ENCODE results near the gene NUP153. TPM values are rescaled to one million over a fixed set of nuclear protein-coding genes. Genes with fewer than 3 reads are reported as not detected.

Gene NUP153
- polyA plus RNA-seq, 2 of the 4 experiments (the other 2 are of a cell fraction) = 26.4 to 47.3 TPM

GRCh38 chr6:17600527-17601385, 106.0 kb downstream of the NUP153 start:
- FAIRE-seq (no peak), DNase-seq (ENCODE audit: low read depth in 1 of 2, low spot score in 1 of 2) (no peak), ATAC-seq (peak; percentile 73)
- 17% methylated on average over 11 of the region's 77 CpGs for WGBS (ENCODE audit: missing lambda C conversion rate)
- H3K4me1 ChIP-seq = peaks cover 21% of the 10 kb centered on the region; the same call in 2 of the 3 replicates
- H3K4me3 ChIP-seq = peak overlapping the region; percentile 99
- H3K4me2 ChIP-seq = peak overlapping the region; percentile 80
- TF ChIP-seq PBX3 (IDR thresholded peaks at IDR 0.05) = no peak
- 0 out of 2 replicates have a peak, but pooled peaks have one; percentile 13 for TF ChIP-seq E2F6 (IDR thresholded peaks at IDR 0.05; ENCODE audit: borderline replicate concordance, low read depth)
- no peak for TF ChIP-seq RAD21 (conservative IDR thresholded peaks at IDR 0.05 in 1 of 2, IDR thresholded peaks at IDR 0.05 in 1 of 2)
- TF ChIP-seq PHF8 (IDR thresholded peaks at IDR 0.05; ENCODE audit: borderline replicate concordance, low read depth) = peak; percentile 39
- H3K27ac ChIP-seq = peak overlapping the region; percentile 69 to 92
- ChIA-PET CTCF (interaction anchor here (0.9 to 1.4 kb wide), 2 partner anchors 11 to 12 kb away, joined by 3 read pairs; no protein-coding TSS in a partner anchor), POLR2A (interaction anchor here (1.0 kb wide), 1 partner anchor 11 kb away, joined by 8 read pairs; no protein-coding TSS in a partner anchor)
- H3K9me3 ChIP-seq = no peaks in the 10 kb centered on the region

GRCh38 chr6:17599877-17600526, 106.7 kb downstream of the NUP153 start, which contains the start of gene FAM8A1:
Gene FAM8A1, plus strand, starts transcription at chr6:17600302. Its CDS starts 108 bp downstream, at chr6:17600410.
- Histone ChIP-seq H3K9me3 (no peaks in the 10 kb centered on the region), H3K4me3 (peak within 1 kb of the TSS; percentile 99), H3K4me2 (peak within 1 kb of the TSS; percentile 80), H3K27ac (peak within 1 kb of the TSS; percentile 69 to 92), H3K4me1 (peaks cover 21% of the 10 kb centered on the region; the same call in 2 of the 3 replicates)
- CTCF ChIA-PET = interaction anchor here (1.4 kb wide), 1 partner anchor 11 kb away, joined by 3 read pairs; no protein-coding TSS in a partner anchor
- POLR2A ChIA-PET = interaction anchor here (0.7 to 1.0 kb wide), 2 partner anchors 11 to 202 kb away, joined by 6 to 8 read pairs; no protein-coding TSS in a partner anchor
- peak; percentile 42; the same call in 1 of the 2 replicates for TF ChIP-seq POLR2A (IDR thresholded peaks at IDR 0.05; ENCODE audit: low read length)
- no peak for TF ChIP-seq HOXB5 (CRISPR knock-in tag; IDR thresholded peaks at IDR 0.05)
- peak; percentile 65 for TF ChIP-seq MAX (IDR thresholded peaks at IDR 0.05)
- no peak for FAIRE-seq
- WGBS (ENCODE audit: missing lambda C conversion rate) = 16% methylated on average over 8 of the region's 42 CpGs
- peak; percentile 71 to 85 for DNase-seq (ENCODE audit: low read depth in 1 of 2, low spot score in 1 of 2)
- ATAC-seq = peak; percentile 91 to 93

- WGBS (ENCODE audit: missing lambda C conversion rate) = 89% methylated on average over 3 of the region's 3 CpGs
- Histone ChIP-seq H3K4me2 (no peak overlapping the region), H3K4me1 (no peaks in the 10 kb centered on the region), H3K4me3 (no peak overlapping the region), H3K9me3 (no peaks in the 10 kb centered on the region), H3K27ac (no peak overlapping the region)
- TF ChIP-seq HOXB5 (CRISPR knock-in tag; IDR thresholded peaks at IDR 0.05) (no peak), CEBPB (IDR thresholded peaks at IDR 0.05) (0 out of 4 replicates have a peak, but pooled peaks of 1 of the 2 experiments have one; percentile 7)
- CTCF ChIA-PET = interaction anchor here (1.8 kb wide), 1 partner anchor 11 kb away, joined by 4 read pairs; no protein-coding TSS in a partner anchor
- DNase-seq (ENCODE audit: low read depth in 1 of 2, low spot score in 1 of 2) (no peak), ATAC-seq (no peak), FAIRE-seq (no peak)
- POLR2A ChIA-PET = no interaction called here
Observed at GRCh38 chr6:17596085-17596484, 110.6 kb downstream of the NUP153 start.

GRCh38 chr6:17593246-17593645, 113.5 kb downstream of the NUP153 start:
- ChIA-PET POLR2A (no interaction called here), CTCF (interaction anchor here (0.7 kb wide), 1 partner anchor 9 kb away, joined by 3 read pairs; no protein-coding TSS in a partner anchor)
- TF ChIP-seq MAX (IDR thresholded peaks at IDR 0.05) = no peak
- no peak for DNase-seq (ENCODE audit: low read depth in 1 of 2, low spot score in 1 of 2)
- ATAC-seq = no peak
- no peak overlapping the region for H3K27ac ChIP-seq
- no peak overlapping the region for H3K4me2 ChIP-seq
- no peaks in the 10 kb centered on the region for H3K9me3 ChIP-seq
- FAIRE-seq = no peak
- H3K4me1 ChIP-seq = 0 out of 3 replicates have a peak, but pooled peaks cover 8% of the 10 kb centered on the region
- H3K4me3 ChIP-seq = no peak overlapping the region

- H3K4me1 ChIP-seq = 0 out of 3 replicates have a peak, but pooled peaks cover 8% of the 10 kb centered on the region
- no peak overlapping the region for H3K4me3 ChIP-seq
- ChIA-PET CTCF (no interaction called here), POLR2A (no interaction called here)
- no peak overlapping the region for H3K27ac ChIP-seq
- H3K9me3 ChIP-seq = no peaks in the 10 kb centered on the region
- no peak for ATAC-seq
- 86% methylated on average over 1 of the region's 1 CpG for WGBS (ENCODE audit: missing lambda C conversion rate)
- no peak for DNase-seq (ENCODE audit: low read depth in 1 of 2, low spot score in 1 of 2)
- H3K4me2 ChIP-seq = no peak overlapping the region
- FAIRE-seq = no peak
- TF ChIP-seq RFX5 (IDR thresholded peaks at IDR 0.05) (no peak), ATOH8 (CRISPR knock-in tag; IDR thresholded peaks at IDR 0.05; ENCODE audit: low read depth) (no peak), NFE2L2 (conservative IDR thresholded peaks at IDR 0.05; ENCODE audit: low read length) (no peak), BCL3 (IDR thresholded peaks at IDR 0.05) (no peak), FOSL2 (IDR thresholded peaks at IDR 0.05) (no peak), FOSL2 (CRISPR knock-in tag; IDR thresholded peaks at IDR 0.05) (no peak), JUNB (IDR thresholded peaks at IDR 0.05) (no peak)
Observed at GRCh38 chr6:17591287-17591686, 115.4 kb downstream of the NUP153 start.
